Thyroid gland (tissue), 4 donors: ENCODE data around the gene ADARB2.

Source experiments
- POLR2A ChIP-seq, 2 donors: fragments of 450-650 bp; IDR thresholded peaks; one replicate each; pipeline ENCODE4 v1.6.1; 2017; ENCODE audit warnings: antibody characterized with exemption in 2 of 2, mild to moderate bottlenecking in 2 of 2, moderate library complexity in 1 of 2
- TF ChIP-seq, protein P1 (sequence below), 6 experiments: fragments of 200-600 bp in 3 of 6; fragments of 450-650 bp in 3 of 6; sonication (generic) in 3 of 6; IDR thresholded peaks; one replicate each; pipeline ENCODE4 v1.5.1; 2016 to 2019; ENCODE audit warnings: antibody characterized with exemption in 6 of 6, mild to moderate bottlenecking in 2 of 6, inconsistent platforms in 1 of 6, moderate library complexity in 1 of 6

DNA sequence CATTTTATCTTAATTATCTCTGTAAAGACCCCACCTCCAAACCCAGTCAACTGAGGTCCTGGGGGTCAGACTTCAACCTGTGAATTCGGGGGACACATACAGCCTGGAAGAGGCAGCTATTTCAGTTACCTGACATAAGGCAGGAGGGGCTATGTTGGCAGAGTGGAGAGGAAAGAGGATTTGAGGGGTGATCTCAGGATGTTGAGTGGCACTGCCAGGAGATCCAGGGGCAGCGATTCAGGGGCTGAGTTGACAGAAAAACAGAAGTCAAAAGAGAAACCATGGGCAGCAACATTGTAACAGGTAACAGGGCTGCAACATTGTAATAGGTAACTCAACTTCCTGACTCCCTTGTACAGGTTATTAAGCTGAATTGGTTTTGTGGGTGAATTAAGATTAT lies 162.6 kb downstream of the ADARB2 start:
- TF ChIP-seq, protein P1, sequence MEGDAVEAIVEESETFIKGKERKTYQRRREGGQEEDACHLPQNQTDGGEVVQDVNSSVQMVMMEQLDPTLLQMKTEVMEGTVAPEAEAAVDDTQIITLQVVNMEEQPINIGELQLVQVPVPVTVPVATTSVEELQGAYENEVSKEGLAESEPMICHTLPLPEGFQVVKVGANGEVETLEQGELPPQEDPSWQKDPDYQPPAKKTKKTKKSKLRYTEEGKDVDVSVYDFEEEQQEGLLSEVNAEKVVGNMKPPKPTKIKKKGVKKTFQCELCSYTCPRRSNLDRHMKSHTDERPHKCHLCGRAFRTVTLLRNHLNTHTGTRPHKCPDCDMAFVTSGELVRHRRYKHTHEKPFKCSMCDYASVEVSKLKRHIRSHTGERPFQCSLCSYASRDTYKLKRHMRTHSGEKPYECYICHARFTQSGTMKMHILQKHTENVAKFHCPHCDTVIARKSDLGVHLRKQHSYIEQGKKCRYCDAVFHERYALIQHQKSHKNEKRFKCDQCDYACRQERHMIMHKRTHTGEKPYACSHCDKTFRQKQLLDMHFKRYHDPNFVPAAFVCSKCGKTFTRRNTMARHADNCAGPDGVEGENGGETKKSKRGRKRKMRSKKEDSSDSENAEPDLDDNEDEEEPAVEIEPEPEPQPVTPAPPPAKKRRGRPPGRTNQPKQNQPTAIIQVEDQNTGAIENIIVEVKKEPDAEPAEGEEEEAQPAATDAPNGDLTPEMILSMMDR (IDR thresholded peaks at IDR 0.05) = no peak
- no peak for TF ChIP-seq POLR2A (IDR thresholded peaks at IDR 0.05)
